Muscle of back (tissue), 11 donors: ENCODE results near the gene MTFR2. TPM values are rescaled to one million over a fixed set of nuclear protein-coding genes. Genes with fewer than 3 reads are reported as not detected.
"Not testable (repeated sequence)": the region's sequence is repeated elsewhere in the genome, so short reads cannot be mapped to it uniquely, and the experiment has no call there.

ENCODE experiments used
- DNase-seq, 3 donors: peaks; one replicate each; pipeline versions ENCODE4 v3.0.0 to v3.0.0-alpha.2; 2013
- polyA plus RNA-seq, 10 donors: library from polyadenylated mRNA; unstranded; fragments of 120-200 nt; gene quantifications; one replicate each; pipeline ENCODE4 v1.2.1, GENCODE V29; 2013; ENCODE audit not compliant: insufficient read length in 10 of 10

The MTFR2 gene
- polyA plus RNA-seq, 10 donors, result 0.82 to 2.3 (median 1.4) TPM

DNA sequence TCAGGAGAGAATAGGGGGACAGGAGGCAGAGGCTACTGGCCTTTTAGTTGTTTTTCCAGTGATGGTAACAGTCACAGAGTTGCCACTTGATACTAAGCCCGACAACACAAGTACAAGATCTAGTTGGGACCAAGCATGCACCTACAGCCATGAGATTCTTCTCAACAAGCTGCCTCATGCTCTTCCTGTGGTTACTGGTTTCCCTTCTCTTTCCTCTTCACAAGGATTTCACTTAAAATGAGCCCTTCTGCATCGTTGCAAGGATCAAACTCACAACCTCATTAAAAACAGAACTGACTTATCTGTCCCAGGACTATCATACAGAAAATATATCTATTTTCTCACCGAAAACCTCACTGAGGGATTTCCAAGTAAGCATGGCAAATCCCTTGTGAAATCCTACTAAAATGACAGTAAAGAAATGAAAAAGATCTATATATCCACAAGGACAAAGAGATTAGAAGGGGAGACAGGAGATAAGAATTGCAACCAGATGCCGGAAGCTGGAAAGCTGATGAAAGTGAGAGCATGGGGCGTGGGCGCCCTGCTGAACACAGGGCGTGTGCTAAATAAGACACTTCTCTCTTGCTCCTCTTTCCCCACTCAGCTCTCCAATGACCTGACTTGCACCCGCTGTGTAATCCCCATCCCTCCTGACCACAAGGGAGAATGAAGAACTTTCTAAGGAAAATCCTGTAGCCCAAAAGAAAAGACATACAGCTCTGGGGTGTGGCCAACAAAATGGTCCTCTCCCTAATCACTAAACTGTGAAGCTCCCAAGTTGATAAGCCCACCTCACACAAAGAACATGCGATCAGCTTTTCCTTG is 13.4 kb downstream of the MTFR2 start:
- no peak for DNase-seq

DNA sequence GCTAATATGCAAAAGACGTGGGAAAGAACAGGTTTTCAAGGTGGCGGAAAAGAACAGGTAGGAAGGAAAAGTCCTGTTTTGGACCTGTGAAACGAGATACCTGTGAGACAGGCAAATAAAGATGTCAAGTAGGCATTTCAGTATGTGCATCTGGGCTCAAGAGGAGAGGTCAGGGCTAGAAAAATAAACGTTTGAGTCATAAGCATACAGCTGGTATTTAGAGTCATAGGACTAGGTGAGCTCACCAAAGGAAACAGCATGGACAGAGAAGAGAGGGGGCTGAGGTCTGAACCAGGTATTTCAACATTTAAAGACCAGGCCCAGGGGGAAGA is 14.9 kb downstream of the MTFR2 start:
- no peak for DNase-seq

GRCh38 chr6:136232701-136233100 is 17.4 kb downstream of the MTFR2 start:
- no peak for DNase-seq

- DNase-seq, result no peak
These were observed 19.8 kb downstream of the MTFR2 start for GRCh38 chr6:136230219-136230853.

- no peak for DNase-seq
These were observed 21.3 kb downstream of the MTFR2 start for GRCh38 chr6:136228814-136229213.

DNA sequence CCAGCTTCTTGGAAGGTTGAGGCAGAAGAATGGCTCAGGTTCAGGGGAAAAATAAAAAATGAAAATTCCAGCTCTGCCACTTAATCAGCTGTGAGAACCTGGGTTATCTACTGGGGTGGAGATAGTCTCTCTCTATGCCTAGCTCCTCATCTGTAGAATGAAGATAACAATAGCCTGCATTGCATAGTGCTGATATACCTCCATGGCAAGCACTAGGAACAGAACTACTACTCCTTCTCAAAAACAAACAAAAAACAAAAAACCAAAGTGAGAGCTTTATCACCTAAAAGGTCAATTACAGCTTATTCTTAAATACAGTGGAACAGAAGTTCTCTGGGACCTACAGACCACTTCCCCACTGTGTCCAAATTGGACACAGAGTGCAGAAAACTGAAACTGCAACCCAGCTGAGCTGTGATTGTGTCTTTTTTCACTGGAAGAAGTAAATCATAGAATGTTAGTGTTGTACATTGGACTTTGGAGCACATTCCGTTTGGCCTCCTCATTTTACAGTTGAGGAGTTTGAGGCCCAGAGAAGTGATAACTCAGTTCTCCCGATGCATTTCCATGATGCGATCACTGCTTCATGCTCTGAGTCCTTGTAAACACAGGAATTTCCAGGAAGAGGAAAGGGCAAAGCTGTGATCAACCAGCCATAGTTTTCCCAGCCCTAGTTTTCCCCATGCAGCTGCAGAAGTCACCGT is 23.3 kb downstream of the MTFR2 start:
- peak in 1 of 3 donors; percentile 52 for DNase-seq

- DNase-seq, result peak; percentile 56 to 82 (median 75)
These were observed 24.0 kb downstream of the MTFR2 start for GRCh38 chr6:136226027-136226673.

DNA sequence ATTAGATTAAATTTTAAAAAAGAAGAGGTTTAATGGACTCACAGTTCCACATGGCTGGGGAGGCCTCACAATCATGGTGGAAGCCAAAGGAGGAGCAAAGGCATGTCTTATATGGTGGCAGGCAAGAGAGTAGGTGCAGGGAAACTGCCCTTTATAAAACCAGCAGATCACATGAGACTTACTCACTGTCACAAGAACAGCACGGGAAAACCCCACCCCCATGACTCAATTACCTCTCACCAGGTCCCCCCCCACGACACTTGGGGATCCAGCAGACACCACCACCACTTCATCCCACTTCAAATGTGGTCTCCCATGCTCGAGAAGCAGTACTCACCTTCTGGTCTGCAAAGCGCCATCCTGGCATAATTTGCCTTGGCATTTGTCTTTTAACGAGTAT is 24.6 kb downstream of the MTFR2 start:
- no peak for DNase-seq

DNA sequence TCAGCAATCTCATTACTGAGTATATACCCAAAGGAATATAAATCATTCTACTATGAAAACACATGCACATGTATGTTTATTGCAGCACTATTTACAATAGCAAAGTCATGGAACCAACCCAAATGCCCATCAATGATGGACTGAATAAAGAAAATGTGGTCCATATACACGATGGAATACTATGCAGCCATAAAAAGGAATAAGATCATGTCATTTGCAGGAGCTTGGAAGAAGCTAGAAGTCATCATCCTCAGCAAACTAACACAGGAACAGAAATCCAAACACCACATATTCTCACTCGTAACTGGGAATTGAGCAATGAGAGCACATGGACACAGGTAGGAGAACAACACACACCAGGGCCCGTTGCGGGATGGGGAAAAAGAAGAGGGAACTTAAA is 25.1 kb downstream of the MTFR2 start:
- not testable (repeated sequence) for DNase-seq

GRCh38 chr6:136216503-136217401 is 33.4 kb downstream of the MTFR2 start:
- no peak for DNase-seq

DNA sequence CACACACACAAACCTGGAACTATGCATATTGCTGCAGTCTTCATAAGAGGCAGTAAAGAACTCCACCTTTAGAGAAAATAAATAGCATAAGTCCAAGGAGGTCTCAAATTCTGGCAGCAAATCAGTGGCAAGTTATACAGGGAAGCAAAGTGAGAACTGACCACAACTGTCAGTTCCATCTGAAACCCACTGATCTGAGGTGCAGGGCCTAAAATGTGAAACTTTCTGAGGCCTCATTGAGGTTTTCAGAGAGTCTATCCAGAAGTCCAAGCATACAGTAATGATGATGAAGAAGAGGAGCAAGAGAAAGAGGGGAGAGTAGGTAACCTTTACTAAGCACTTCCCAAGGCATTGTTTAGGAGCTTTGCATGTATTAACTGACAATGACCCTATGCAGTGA is 36.3 kb downstream of the MTFR2 start:
- DNase-seq, result no peak

- DNase-seq, result no peak
These were observed 37.0 kb downstream of the MTFR2 start for GRCh38 chr6:136213012-136213539.

- DNase-seq, result no peak
These were observed 37.5 kb downstream of the MTFR2 start for GRCh38 chr6:136212608-136213007.

DNA sequence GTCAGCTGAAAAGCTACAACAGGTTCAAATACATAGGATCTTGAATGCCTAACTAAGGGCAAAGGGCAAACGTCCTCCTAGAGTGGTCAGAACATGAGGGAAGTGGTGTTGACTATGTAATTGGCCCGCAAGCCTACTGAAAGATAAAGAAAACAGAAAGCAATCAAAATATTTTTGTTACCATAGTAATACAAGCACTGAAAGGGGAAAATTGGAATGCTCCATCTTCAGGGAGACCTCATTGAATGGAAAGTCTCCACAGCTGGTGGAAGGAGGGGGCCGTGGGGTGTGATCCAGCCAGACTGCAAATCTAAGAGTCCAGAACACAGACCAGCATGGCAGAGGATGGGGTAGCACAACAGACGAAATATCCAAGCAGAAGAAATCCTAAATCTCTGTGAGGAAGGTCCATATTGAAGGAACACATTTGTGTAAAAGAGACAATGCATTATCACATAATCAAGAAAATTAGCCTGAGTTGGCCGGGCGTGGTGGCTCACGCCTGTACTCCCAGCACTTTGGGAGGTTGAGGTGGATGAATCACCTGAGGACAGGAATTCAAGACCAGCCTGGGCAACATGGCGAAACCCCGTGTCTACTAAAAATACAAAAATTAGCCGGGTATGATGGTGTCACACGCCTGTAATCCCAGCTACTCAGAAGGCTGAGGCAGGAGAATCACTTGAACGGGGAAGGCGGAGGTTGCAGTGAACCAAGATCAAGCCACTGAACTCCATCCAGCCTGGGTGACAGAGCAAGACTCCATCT is 39.5 kb downstream of the MTFR2 start:
- peak; percentile 20 to 64 (median 49) for DNase-seq

GRCh38 chr6:136209496-136209895 is 40.6 kb downstream of the MTFR2 start:
- DNase-seq, result no peak

GRCh38 chr6:136208783-136209182 is 41.3 kb downstream of the MTFR2 start:
- DNase-seq, result no peak

DNA sequence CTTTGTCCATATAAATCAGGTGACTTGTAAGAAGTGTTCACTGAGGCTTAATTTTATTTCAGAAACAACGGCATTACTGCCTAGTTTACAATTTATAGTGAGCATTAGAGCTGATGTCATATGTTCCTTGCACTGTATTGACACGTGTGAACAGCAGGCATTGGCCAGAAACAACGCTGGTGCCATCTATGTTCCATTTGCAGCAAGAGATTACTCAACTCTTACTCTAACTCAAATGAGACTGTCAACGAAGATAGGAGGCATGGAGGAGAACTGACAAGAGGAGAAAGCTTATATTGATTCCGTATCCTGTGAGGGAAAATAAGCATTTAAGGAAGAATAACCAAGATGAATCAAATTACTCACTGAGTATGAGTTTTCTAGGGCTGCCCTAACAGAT is 48.4 kb downstream of the MTFR2 start:
- DNase-seq, result no peak

DNA sequence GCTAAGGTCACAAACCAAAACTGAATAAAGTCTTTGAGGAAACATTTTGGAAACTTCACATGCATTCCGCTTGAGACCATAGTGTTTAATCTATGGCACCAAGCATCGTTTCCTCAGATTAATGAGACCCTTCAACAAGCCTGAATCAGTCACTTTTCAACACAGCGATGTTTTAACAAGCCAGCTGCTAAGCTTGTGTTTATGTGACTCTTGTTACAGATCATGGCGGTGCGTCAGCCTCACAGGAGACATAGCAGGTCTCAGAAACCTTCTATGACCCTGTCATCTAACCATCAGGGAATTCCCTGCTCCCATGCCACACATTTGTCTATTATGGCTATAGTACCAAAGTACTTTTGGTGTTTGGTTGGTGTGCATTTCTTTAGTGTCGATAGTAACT is 57.2 kb downstream of the MTFR2 start:
- no peak for DNase-seq

DNA sequence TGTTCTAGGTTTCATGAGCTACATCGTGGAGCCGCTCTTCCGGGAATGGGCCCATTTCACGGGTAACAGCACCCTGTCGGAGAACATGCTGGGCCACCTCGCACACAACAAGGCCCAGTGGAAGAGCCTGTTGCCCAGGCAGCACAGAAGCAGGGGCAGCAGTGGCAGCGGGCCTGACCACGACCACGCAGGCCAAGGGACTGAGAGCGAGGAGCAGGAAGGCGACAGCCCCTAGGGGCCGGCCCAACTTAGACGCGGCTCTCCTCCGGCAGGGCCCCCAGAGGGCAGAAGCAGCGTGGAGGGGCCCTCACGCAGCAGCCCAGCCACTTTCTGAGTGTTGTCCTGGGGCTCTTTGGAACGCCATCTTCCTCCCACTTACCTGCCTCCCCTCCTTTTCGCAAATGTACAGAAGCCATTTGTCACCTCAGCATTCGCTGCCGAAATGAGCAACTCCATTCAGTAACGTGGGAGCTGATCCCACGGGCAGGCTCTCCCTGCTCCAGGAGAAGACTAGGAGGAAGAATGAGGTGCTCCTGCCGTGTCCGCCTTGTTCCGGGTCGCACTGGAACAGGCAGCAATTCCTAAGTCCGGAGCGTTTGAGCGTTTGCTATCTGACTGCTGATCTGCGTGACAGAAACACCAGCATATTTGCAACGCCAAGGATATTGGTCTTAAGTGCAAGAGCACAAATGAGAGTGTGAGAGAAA is 58.4 kb downstream of the MTFR2 start:
- DNase-seq, result no peak

DNA sequence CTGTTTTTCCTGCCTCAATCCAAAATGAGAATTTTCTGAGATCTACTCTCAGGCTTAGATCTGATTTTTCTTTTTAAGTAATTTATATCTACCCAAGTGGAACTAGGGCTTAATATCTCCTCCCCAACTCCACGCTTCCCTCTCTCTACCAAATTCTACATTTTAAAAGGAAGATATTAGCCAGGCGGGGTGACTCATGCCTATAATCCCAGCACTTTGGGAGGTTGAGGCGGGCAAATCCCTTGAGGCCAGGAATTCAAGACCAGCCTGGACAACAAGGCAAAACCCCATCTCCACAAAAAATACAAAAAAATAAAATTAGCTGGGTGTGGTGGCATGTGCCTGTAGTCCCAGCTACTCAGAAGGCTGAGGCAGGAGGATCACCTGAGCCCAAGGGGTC is 61.0 kb downstream of the MTFR2 start:
- no peak for DNase-seq
